Measurements from ENCODE around the gene RFC4.
"Not testable (repeated sequence)": the region's sequence is repeated elsewhere in the genome, so short reads cannot be mapped to it uniquely, and the experiment has no call there.

The RFC4 gene

GRCh38 chr3:186806089-186807055 is at the start of gene RFC4:
RFC4 (minus strand) TSS chr3:186806482; CDS start chr3:186804713, 1,769 bp downstream.
- DNase-seq: peak; percentile 53

- DNase-seq: no peak
These were observed 48.7 kb upstream of the RFC4 start for GRCh38 chr3:186854954-186855353.

- DNase-seq: no peak
These were observed 47.9 kb upstream of the RFC4 start for GRCh38 chr3:186854146-186854545.

GRCh38 chr3:186852994-186853393 is 46.7 kb upstream of the RFC4 start:
- no peak for DNase-seq

GRCh38 chr3:186851835-186852234 is 45.6 kb upstream of the RFC4 start:
- DNase-seq: not testable (repeated sequence)

- peak; percentile 50 for DNase-seq
These were observed 43.2 kb upstream of the RFC4 start for GRCh38 chr3:186849374-186849975.

GRCh38 chr3:186847437-186847836 is 41.2 kb upstream of the RFC4 start:
- no peak for DNase-seq

GRCh38 chr3:186845756-186846155 is 39.5 kb upstream of the RFC4 start:
- DNase-seq: no peak

- DNase-seq: no peak
These were observed 38.6 kb upstream of the RFC4 start for GRCh38 chr3:186844908-186845307.

GRCh38 chr3:186843039-186843432 is 36.8 kb upstream of the RFC4 start:
- no peak for DNase-seq

GRCh38 chr3:186842426-186843038 is 36.2 kb upstream of the RFC4 start, which contains the start of gene ADIPOQ:
ADIPOQ (plus strand) TSS chr3:186842710; CDS start chr3:186853059, 10,349 bp downstream.
- DNase-seq: no peak

GRCh38 chr3:186841620-186842019 is 35.3 kb upstream of the RFC4 start:
- no peak for DNase-seq

GRCh38 chr3:186839874-186840641 is 33.8 kb upstream of the RFC4 start:
- no peak for DNase-seq

GRCh38 chr3:186832276-186832675 is 26.0 kb upstream of the RFC4 start:
- no peak for DNase-seq

- no peak for DNase-seq
These were observed 25.5 kb upstream of the RFC4 start for GRCh38 chr3:186831798-186832197.

GRCh38 chr3:186828340-186828739 is 22.1 kb upstream of the RFC4 start:
- DNase-seq: peak; percentile 23

- DNase-seq: peak; percentile 54
These were observed 20.9 kb upstream of the RFC4 start for GRCh38 chr3:186826976-186827857.

GRCh38 chr3:186826410-186826975 is 20.2 kb upstream of the RFC4 start:
- DNase-seq: no peak

GRCh38 chr3:186825872-186826409 is 19.7 kb upstream of the RFC4 start:
- DNase-seq: no peak

GRCh38 chr3:186825294-186825821 is 19.1 kb upstream of the RFC4 start:
- peak; percentile 13 for DNase-seq
